AG09309 (cell line): ENCODE results near the gene ZG16B.

Source experiments
- DNase-seq: peaks from one replicate; pipeline ENCODE4 v3.0.0-alpha.2; 2010; ENCODE audit warnings: low read depth
- H3K4me3 ChIP-seq: 2 replicates; pipeline ENCODE4 v1.5.1; 2011; ENCODE audit warnings: mild to moderate bottlenecking, low read depth, low read length, moderate library complexity; ENCODE audit not compliant: control insufficient read depth
- CTCF ChIP-seq: IDR thresholded peaks from 2 replicates; pipeline ENCODE4 v1.5.1; 2011; ENCODE audit warnings: mild to moderate bottlenecking, low read depth, low read length, inconsistent platforms; ENCODE audit not compliant: insufficient read depth, control insufficient read depth; ENCODE audit errors: missing control alignments

The ZG16B gene

GRCh38 chr16:2828521-2828840, 1.6 kb upstream of the ZG16B start:
- no peak for TF ChIP-seq CTCF
- H3K4me3 ChIP-seq, result no peak overlapping the region
- DNase-seq, result no peak

GRCh38 chr16:2828876-2829430, 1.1 kb upstream of the ZG16B start:
- TF ChIP-seq CTCF, result no peak
- DNase-seq, result no peak
- H3K4me3 ChIP-seq, result no peak overlapping the region

GRCh38 chr16:2830355-2830695, 222 bp downstream of the ZG16B start:
- no peak for TF ChIP-seq CTCF
- no peak overlapping the region for H3K4me3 ChIP-seq
- no peak for DNase-seq

GRCh38 chr16:2831203-2831602, 1.1 kb downstream of the ZG16B start:
- no peak overlapping the region for H3K4me3 ChIP-seq
- no peak for TF ChIP-seq CTCF
- DNase-seq, result no peak

- no peak overlapping the region for H3K4me3 ChIP-seq
- TF ChIP-seq CTCF, result no peak
- no peak for DNase-seq
Observed at GRCh38 chr16:2833776-2834175, 3.7 kb downstream of the ZG16B start.

- no peak for TF ChIP-seq CTCF
- DNase-seq, result no peak
- no peak overlapping the region for H3K4me3 ChIP-seq
Observed at GRCh38 chr16:2834968-2835367, 4.9 kb downstream of the ZG16B start.
